Limb (tissue), 2 donors: ENCODE results near the gene GRM5.
"Not testable (repeated sequence)": the region's sequence is repeated elsewhere in the genome, so short reads cannot be mapped to it uniquely, and the experiment has no call there.

Source experiments
- DNase-seq, 2 donors: peaks; one replicate each; pipeline ENCODE4 v3.0.0-alpha.2; 2016; ENCODE audit errors: extremely low spot score in 2 of 2

Gene GRM5

DNA sequence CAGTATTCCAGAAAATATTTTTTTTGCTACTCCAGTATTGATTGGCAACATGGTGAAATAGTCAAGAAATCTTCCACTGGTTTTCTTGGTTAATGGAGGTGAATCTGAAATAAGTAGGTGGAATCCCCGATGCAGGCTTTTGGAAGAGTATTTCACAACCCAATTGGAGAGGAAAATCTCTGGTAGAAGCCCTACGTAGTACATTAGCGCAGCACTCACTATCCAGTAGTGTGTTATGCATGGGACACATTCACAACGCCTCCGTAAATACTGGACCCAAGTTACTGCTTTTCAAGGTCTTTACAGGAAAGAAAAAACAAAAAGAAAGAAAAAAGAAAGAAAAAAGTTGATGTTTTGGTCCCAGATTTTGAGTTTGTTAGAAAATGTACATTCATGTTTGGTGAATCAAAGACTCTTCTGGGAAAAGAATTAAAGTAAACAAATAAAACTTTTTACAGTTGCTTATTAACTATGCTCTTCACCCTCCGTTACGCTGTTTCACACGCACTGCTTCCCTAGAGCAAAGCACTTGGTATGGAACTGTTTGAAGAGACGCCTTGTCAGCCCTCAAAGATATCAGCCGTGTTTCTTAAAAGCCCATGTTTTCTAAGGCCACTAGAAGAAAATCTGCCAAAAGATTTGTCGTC is 557.9 kb downstream of the GRM5 start:
- DNase-seq: no peak

- DNase-seq: no peak
Observed at GRCh38 chr11:88501541-88501940, 564.2 kb downstream of the GRM5 start.

DNA sequence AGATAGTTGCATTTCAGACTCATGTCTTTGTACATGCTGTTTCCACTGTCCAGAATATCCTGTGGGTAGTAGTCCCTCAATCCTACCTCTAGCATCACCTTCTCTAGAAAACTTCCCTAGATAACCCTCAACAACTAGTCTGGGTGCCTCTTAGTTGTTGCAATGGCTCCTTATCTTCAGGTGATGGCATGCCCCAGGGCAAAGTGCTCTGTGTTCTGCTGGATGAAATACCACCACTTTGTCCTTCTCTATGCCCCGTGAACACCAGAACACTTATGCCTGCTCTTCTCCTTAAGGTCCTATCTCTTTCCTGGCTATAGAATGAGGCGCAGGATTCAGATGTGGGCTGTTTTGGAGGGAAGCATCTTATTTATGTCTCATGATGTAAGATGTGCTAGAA is 569.9 kb downstream of the GRM5 start:
- DNase-seq: no peak

DNA sequence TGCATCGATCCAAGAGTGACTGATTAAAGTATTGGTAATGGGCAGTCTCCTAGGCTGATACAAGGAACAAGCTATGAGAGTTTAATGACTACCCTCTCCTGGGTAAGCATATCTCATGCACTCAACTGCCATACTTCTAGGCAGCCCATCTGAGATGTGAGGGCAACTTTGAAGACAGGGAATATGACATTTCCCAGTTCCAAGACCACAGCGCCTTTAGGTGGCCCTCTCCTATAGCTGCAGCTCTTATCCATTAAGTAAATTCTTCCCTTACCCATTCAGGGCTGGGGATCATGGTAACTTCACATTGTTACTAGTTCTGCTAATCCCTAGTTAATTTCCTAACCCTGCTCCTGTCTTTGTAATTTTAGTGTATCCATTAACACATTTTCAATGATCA is 570.9 kb downstream of the GRM5 start:
- no peak for DNase-seq

DNA sequence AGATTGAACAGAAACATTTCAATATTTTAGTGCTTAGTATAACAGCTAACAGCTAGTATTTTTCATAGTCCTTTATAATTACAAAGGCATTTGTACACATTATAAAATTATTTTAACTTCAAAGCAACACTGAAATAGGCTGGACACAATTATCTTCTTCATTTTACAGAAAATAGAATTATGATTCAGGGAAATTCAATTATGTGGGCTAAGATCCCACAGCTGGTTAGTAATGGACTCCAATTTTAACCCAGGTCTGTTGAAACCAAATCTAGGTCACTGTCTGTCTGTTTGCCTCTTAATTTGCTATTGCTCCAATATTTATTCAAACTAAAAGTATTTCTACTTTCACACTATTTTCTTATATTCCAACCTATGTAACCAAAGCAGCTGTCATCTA is 574.1 kb downstream of the GRM5 start:
- DNase-seq: no peak

DNA sequence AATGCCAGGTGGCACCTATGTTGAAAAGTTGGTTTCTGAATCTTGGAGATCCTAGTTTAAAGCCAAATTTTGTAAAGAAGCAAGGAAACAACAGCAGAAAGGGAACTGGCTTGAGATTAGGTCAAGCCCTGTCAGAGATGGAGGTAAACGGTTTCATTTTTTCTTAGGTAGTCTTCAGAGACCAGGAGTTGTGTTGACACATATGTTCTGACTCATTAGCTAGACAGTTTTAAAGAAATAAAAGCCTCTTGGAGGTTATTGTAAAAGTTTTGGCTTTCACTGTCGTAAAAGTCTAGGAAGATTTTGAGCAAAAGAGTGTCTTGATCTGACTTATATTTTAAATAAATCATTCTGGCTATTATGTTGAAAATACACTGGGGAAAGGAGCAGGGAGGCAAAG is 576.8 kb downstream of the GRM5 start:
- DNase-seq: no peak

GRCh38 chr11:88487646-88488045 is 578.1 kb downstream of the GRM5 start:
- DNase-seq: no peak

DNA sequence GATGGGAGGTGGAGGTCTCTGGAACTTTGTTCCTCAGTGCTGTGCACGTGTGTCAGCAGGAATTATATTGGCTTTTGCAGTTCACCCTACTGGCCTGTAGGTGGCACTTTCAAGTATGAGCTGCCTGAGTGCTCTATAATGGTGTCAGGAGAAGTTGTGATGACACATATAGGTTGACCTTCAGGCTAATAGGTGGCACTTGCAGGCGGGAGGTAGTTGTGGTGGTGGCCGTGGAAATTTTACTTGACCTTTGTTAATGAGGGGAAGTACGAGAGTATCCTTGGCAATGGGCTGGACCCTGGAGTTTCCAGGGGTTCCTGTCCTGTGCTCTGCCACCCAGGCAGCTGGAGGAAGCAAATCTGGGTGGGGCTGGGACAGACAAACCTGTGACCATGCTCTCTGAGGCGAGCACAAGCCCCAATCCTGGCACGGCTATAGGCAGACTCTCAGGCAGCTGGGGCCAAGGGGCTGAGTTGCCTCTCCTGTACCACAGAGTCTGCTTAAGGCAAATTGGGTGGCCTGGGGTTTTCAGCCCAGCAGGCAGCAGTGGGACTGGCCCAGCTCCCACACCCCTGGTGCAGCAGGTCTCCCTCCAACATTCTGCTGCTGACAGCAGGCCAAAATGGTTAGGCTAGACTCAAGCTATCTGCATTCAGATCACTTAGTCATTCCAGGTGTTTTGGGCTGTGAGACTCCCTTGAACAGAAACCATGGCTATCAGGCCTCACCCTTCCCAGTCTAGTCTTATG is 580.7 kb downstream of the GRM5 start:
- DNase-seq: no peak

- no peak for DNase-seq
Observed at GRCh38 chr11:88482871-88483301, 582.9 kb downstream of the GRM5 start.

GRCh38 chr11:88480223-88480622 is 585.6 kb downstream of the GRM5 start:
- DNase-seq: peak in 1 of 2 donors; percentile 55

DNA sequence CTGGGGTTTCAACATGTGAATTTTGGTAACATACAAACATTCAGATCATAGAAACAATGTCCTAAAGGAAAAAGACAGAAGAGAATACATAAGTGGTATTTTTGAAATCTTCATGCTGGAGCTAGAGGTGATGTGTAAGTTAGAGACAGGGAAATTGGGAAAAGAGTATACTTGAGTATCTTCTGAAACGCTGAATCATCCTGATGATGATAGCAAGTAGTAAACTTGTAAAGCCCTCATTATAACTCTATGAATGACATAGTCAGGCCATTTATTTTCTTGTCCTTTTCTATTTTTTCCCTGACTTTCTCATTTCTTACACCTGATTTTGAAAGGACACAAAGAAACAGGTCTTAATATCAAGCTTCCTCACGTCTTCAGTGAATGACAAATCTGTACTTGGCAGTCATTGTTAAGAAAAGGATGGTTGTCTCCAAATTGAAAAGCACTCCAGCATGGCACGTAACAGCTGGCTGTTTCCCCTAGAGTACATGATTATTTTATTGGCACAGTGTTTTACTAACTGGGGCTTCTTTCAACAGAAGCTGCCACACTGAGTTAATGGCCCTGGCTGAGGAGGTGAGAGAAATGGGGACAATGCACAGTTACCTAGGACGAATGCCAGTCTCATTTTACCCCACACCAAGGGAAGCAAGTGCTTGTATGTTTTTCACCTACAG is 587.5 kb downstream of the GRM5 start:
- DNase-seq: no peak

DNA sequence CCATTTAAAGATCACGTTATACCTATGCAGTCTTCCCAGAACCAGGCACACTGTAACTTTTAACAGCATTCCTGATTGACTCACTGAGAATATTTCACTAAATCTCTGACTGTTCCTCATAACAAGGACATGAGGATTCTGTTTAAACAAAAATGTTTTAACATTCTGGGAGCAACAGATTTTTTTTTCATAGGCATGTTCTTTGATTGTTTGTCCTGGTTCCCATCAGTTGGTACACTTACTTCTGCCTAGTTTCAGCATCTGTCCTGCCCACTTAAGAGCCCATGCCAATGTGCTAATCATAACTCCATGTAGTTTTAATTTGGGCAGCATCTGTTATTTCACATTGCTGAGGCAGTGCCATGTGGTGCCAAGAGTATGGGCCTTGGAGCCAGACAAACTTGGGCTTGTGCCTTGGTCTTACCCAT is 589.8 kb downstream of the GRM5 start:
- no peak for DNase-seq

- DNase-seq: no peak
Observed at GRCh38 chr11:88474655-88475054, 591.1 kb downstream of the GRM5 start.

- no peak for DNase-seq
Observed at GRCh38 chr11:88469561-88470225, 596.1 kb downstream of the GRM5 start.

GRCh38 chr11:88464528-88464927 is 601.3 kb downstream of the GRM5 start:
- no peak for DNase-seq

DNA sequence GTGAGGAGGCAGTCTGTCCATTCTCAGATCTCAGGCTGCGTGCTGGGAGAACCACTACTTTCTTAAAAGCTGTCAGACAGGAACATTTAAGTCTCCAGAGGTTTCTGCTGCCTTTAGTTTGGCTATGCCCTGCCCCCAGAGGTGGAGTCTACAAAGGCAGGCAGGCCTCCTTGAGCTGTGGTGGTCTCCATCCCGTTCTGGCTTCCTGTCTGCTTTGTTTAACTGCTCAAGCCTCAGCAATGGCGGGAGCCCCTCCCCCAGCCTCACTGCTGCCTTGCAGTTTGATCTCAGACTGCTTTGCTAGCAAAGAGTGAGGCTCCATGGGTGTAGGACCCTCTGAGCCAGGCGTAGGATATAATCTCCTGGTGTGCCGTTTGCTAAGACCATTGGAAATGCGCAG is 602.5 kb downstream of the GRM5 start:
- DNase-seq: not testable (repeated sequence)

DNA sequence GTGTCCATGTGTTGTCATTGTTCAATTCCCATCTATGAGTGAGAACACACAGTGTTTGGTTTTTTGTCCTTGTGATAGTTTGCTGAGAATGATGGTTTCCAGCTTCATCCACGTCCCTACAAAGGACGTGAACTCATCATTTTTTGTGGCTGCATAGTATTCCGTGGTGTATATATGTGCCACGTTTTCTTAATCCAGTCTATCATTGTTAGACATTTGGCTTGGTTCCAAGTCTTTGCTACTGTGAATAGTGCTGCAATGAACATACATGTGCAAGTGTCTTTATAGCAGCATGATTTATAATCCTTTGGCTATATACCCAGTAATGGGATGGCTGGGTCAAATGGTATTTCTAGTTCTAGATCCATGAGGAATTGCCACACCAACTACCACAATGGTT is 607.7 kb downstream of the GRM5 start:
- not testable (repeated sequence) for DNase-seq

DNA sequence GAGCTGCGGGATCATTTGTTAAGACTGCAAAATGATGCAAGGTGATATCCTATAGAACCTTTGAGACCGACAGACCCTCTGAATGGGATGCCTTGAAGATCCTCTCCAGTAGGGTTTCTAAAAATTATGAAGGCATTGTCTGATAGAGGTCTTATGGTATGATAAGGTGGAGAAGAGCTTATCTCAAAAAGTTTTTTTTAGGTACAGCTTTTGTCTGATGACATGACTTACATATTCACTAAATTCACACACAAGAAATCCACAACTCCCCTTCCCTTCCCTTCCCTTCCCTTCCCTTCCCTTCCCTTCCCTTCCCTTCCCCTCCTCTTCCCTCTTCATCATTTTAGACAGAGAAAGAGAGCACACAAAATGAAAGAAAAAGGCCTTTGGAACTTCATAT is 609.8 kb downstream of the GRM5 start:
- no peak for DNase-seq

GRCh38 chr11:88454881-88455280 is 610.9 kb downstream of the GRM5 start:
- no peak for DNase-seq
